ENCODE data around the gene ARHGEF17.

The ARHGEF17 gene

GRCh38 chr11:73363147-73363546, 55.1 kb downstream of the ARHGEF17 start:
- no peak for TF ChIP-seq CTCF (IDR thresholded peaks at IDR 0.05; ENCODE audit: extremely low read depth, missing control alignments)
- DNase-seq (ENCODE audit: low spot score): no peak

- TF ChIP-seq CTCF (IDR thresholded peaks at IDR 0.05; ENCODE audit: extremely low read depth, missing control alignments): no peak
- no peak for DNase-seq (ENCODE audit: low spot score)
Measured at GRCh38 chr11:73365352-73366264, 57.5 kb downstream of the ARHGEF17 start.

GRCh38 chr11:73366265-73366610, 58.2 kb downstream of the ARHGEF17 start:
- DNase-seq (ENCODE audit: low spot score): no peak
- no peak for TF ChIP-seq CTCF (IDR thresholded peaks at IDR 0.05; ENCODE audit: extremely low read depth, missing control alignments)

GRCh38 chr11:73366953-73367352, 58.9 kb downstream of the ARHGEF17 start:
- TF ChIP-seq CTCF (IDR thresholded peaks at IDR 0.05; ENCODE audit: extremely low read depth, missing control alignments): no peak
- no peak for DNase-seq (ENCODE audit: low spot score)

GRCh38 chr11:73367482-73368024, 59.5 kb downstream of the ARHGEF17 start:
- no peak for TF ChIP-seq CTCF (IDR thresholded peaks at IDR 0.05; ENCODE audit: extremely low read depth, missing control alignments)
- DNase-seq (ENCODE audit: low spot score): no peak

GRCh38 chr11:73372375-73372993, 64.4 kb downstream of the ARHGEF17 start:
- no peak for TF ChIP-seq CTCF (IDR thresholded peaks at IDR 0.05; ENCODE audit: extremely low read depth, missing control alignments)
- no peak for DNase-seq (ENCODE audit: low spot score)

GRCh38 chr11:73374151-73374550, 66.1 kb downstream of the ARHGEF17 start:
- TF ChIP-seq CTCF (IDR thresholded peaks at IDR 0.05; ENCODE audit: extremely low read depth, missing control alignments): no peak
- no peak for DNase-seq (ENCODE audit: low spot score)
